DOHH2 (cell line): ENCODE results near the gene MKNK2.

Experiments used
- CTCF ChIP-seq: fragments of 200-600 bp; sonication (generic); IDR thresholded peaks from one replicate; pipeline ENCODE4 v1.5.1; 2014; ENCODE audit warnings: antibody characterized with exemption, mild to moderate bottlenecking, low read depth, low read length; ENCODE audit not compliant: poor library complexity, severe bottlenecking
- EZH2phosphoT487 ChIP-seq: fragments of 200-600 bp; sonication (generic); IDR thresholded peaks from 2 replicates; pipeline ENCODE4 v1.6.1; 2017; ENCODE audit warnings: borderline replicate concordance, mild to moderate bottlenecking, antibody characterized with exemption, low read length, moderate library complexity, mixed read lengths

GRCh38 chr19:2003874-2004273 is 47.2 kb downstream of the MKNK2 start:
- TF ChIP-seq CTCF (no peak), EZH2phosphoT487 (no peak)
